HCT116 (cell line): Measurements from ENCODE around the gene MEF2B.
A peak's percentile ranks its signal among the peaks of the same experiment; 100 is the strongest.

ENCODE experiments used
- EZH2 ChIP-seq: fragments of 200-600 bp; sonication (generic); IDR thresholded peaks from 2 replicates; pipeline ENCODE4 v1.6.1; 2017; ENCODE audit warnings: antibody characterized with exemption, mixed run types
- JUND ChIP-seq: IDR thresholded peaks from 2 replicates; pipeline ENCODE4 v1.6.1; 2012
- POLR2A ChIP-seq: IDR thresholded peaks from 2 replicates; pipeline ENCODE4 v1.7.0; 2011; ENCODE audit warnings: borderline replicate concordance; ENCODE audit not compliant: insufficient read depth, insufficient read length; ENCODE audit errors: extremely low read depth
- POLR2AphosphoS5 ChIP-seq: IDR thresholded peaks from 2 replicates; pipeline ENCODE4 v1.6.1; 2011; ENCODE audit warnings: mild to moderate bottlenecking, low read depth, low read length, moderate library complexity
- RAD21 ChIP-seq: IDR thresholded peaks from 2 replicates; pipeline ENCODE4 v1.6.1; 2012; ENCODE audit warnings: low read depth, mild to moderate bottlenecking
- SIN3A ChIP-seq: IDR thresholded peaks from 2 replicates; pipeline ENCODE4 v1.6.1; 2012; ENCODE audit warnings: low read depth
- SP1 ChIP-seq: IDR thresholded peaks from 2 replicates; pipeline ENCODE4 v1.6.1; 2012; ENCODE audit warnings: low read depth
- TCF7L2 ChIP-seq: IDR thresholded peaks from 2 replicates; pipeline ENCODE4 v1.7.0; 2011; ENCODE audit warnings: borderline replicate concordance, inconsistent platforms; ENCODE audit not compliant: insufficient read depth, insufficient read length; ENCODE audit errors: extremely low read depth
- ZBTB33 ChIP-seq: IDR thresholded peaks from 2 replicates; pipeline ENCODE4 v1.6.1; 2011; ENCODE audit warnings: mild to moderate bottlenecking, low read length, moderate library complexity; ENCODE audit not compliant: insufficient replicate concordance; ENCODE audit errors: extremely low read depth
- ZFX ChIP-seq: fragments of 450-650 bp; IDR thresholded peaks from 2 replicates; pipeline ENCODE4 v1.6.1; 2017
- TF ChIP-seq, protein P1 (sequence below), 3 experiments: fragments of 200-600 bp in 1 of 3; sonication (generic) in 1 of 3; IDR thresholded peaks in 2 of 3; conservative IDR thresholded peaks in 1 of 3; 2 replicates each; pipeline ENCODE4 v1.5.1; 2012 to 2017; ENCODE audit warnings: low read depth in 2 of 3, low read length in 2 of 3, antibody characterized with exemption in 1 of 3, borderline replicate concordance in 1 of 3, control low read depth in 1 of 3, mild to moderate bottlenecking in 1 of 3, mixed read lengths in 1 of 3, mixed run types in 1 of 3, moderate library complexity in 1 of 3; ENCODE audit not compliant: insufficient read depth in 1 of 3
- TF ChIP-seq, protein P2 (sequence below): IDR thresholded peaks from 2 replicates; pipeline ENCODE4 v1.6.1; 2012
- TF ChIP-seq, protein P3 (sequence below): IDR thresholded peaks from 2 replicates; pipeline ENCODE4 v1.6.1; 2012; ENCODE audit warnings: low read depth
- TF ChIP-seq, protein P4 (sequence below): IDR thresholded peaks from 2 replicates; pipeline ENCODE4 v1.6.1; 2012

DNA sequence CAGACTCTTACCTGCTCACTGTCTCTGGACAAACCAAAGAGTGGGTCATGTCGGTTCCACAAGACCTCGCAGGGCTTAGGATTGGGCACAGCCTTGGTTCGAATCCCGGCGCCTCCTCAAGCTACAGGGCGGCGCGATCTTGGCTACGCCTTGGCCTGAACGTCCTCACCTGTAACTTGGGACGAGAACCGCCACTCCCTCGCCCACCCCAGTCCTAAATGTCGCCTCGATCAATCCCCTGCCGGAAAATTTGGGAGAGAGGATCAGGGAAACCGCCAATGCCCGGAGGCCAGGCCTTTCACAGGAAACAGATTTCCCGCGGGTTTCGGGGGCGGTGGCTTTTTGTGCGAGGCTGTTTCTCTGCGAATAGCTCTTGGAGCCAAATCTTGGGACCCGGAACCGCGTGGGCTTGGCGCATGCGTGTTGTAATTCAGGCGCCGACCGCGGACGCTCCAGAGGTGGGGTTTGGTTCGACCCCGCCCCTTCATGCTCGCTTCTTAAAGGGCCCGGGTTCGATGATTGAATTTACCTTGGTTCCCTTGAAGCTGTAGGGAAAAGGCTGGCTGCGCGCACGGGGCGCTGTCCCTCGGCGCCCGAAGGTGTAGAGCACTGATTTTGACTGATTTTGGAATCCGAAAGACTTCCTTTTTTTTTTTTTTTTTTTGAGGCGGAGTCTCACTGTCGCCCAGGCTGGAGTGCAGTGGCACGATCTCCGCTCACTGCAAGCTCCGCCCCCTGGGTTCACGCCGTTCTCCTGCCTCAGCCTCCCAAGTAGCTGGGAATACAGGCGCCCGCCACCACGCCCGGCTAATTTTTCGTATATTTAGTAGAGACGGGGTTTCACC is 33.2 kb upstream of the MEF2B start, which contains the start of gene NR2C2AP:
- TF ChIP-seq, protein P1, sequence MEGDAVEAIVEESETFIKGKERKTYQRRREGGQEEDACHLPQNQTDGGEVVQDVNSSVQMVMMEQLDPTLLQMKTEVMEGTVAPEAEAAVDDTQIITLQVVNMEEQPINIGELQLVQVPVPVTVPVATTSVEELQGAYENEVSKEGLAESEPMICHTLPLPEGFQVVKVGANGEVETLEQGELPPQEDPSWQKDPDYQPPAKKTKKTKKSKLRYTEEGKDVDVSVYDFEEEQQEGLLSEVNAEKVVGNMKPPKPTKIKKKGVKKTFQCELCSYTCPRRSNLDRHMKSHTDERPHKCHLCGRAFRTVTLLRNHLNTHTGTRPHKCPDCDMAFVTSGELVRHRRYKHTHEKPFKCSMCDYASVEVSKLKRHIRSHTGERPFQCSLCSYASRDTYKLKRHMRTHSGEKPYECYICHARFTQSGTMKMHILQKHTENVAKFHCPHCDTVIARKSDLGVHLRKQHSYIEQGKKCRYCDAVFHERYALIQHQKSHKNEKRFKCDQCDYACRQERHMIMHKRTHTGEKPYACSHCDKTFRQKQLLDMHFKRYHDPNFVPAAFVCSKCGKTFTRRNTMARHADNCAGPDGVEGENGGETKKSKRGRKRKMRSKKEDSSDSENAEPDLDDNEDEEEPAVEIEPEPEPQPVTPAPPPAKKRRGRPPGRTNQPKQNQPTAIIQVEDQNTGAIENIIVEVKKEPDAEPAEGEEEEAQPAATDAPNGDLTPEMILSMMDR (IDR thresholded peaks at IDR 0.05 in 2 of 3, conservative IDR thresholded peaks at IDR 0.05 in 1 of 3; ENCODE audit: borderline replicate concordance in 1 of 3, insufficient read depth in 1 of 3, low read depth in 2 of 3, low read length in 2 of 3) = no peak
- TF ChIP-seq, protein P2, sequence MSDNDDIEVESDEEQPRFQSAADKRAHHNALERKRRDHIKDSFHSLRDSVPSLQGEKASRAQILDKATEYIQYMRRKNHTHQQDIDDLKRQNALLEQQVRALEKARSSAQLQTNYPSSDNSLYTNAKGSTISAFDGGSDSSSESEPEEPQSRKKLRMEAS = peak; percentile 84
- TF ChIP-seq, protein P3, sequence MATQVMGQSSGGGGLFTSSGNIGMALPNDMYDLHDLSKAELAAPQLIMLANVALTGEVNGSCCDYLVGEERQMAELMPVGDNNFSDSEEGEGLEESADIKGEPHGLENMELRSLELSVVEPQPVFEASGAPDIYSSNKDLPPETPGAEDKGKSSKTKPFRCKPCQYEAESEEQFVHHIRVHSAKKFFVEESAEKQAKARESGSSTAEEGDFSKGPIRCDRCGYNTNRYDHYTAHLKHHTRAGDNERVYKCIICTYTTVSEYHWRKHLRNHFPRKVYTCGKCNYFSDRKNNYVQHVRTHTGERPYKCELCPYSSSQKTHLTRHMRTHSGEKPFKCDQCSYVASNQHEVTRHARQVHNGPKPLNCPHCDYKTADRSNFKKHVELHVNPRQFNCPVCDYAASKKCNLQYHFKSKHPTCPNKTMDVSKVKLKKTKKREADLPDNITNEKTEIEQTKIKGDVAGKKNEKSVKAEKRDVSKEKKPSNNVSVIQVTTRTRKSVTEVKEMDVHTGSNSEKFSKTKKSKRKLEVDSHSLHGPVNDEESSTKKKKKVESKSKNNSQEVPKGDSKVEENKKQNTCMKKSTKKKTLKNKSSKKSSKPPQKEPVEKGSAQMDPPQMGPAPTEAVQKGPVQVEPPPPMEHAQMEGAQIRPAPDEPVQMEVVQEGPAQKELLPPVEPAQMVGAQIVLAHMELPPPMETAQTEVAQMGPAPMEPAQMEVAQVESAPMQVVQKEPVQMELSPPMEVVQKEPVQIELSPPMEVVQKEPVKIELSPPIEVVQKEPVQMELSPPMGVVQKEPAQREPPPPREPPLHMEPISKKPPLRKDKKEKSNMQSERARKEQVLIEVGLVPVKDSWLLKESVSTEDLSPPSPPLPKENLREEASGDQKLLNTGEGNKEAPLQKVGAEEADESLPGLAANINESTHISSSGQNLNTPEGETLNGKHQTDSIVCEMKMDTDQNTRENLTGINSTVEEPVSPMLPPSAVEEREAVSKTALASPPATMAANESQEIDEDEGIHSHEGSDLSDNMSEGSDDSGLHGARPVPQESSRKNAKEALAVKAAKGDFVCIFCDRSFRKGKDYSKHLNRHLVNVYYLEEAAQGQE = no peak
- TF ChIP-seq ZFX (peak; percentile 56; the same call in 1 of the 2 replicates), RAD21 (no peak), JUND (no peak), POLR2A (no peak), TCF7L2 (no peak), POLR2AphosphoS5 (peak; percentile 67), EZH2 (no peak), SP1 (peak; percentile 63), SIN3A (peak; percentile 36; the same call in 1 of the 2 replicates), ZBTB33 (no peak)
- TF ChIP-seq, protein P4, sequence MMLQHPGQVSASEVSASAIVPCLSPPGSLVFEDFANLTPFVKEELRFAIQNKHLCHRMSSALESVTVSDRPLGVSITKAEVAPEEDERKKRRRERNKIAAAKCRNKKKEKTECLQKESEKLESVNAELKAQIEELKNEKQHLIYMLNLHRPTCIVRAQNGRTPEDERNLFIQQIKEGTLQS = no peak
